K562 (cell line): ENCODE data around the gene ROPN1.

Experiments
- BRCA1 ChIP-seq, 2 experiments: fragments of 450-650 bp in 1 of 2; sonication (generic) in 1 of 2; formaldehyde crosslinking in 1 of 2; IDR thresholded peaks; 2 replicates each; pipeline versions ENCODE4 v1.5.0 to v1.6.1; 2017 to 2020; ENCODE audit warnings: mild to moderate bottlenecking in 1 of 2, missing genetic modification reagents in 1 of 2
- TF ChIP-seq, protein P1 (sequence below): sonication (generic); formaldehyde crosslinking; IDR thresholded peaks from 2 replicates; pipeline ENCODE4 v1.8.0; 2022; ENCODE audit warnings: missing genetic modification reagents, mild to moderate bottlenecking, borderline replicate concordance

DNA sequence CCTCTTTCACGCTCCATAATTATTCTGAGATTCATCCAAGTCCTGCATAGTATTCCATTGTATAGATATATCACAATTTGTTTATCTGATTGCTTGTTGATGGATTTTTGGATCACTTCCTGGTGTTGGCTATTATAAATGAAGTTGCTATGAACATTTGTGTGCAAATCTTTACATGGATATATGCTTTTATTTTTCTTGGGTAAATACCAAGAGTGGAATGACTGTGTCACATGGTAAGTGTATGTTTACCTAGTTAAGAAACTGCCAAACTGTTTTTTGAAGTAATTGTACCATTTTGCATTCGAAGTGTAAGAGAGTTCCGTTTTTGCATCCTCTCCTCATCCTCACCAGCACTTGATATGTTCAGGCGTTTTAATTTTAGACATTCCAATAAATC lies 34.6 kb upstream of the ROPN1 start:
- TF ChIP-seq, protein P1, sequence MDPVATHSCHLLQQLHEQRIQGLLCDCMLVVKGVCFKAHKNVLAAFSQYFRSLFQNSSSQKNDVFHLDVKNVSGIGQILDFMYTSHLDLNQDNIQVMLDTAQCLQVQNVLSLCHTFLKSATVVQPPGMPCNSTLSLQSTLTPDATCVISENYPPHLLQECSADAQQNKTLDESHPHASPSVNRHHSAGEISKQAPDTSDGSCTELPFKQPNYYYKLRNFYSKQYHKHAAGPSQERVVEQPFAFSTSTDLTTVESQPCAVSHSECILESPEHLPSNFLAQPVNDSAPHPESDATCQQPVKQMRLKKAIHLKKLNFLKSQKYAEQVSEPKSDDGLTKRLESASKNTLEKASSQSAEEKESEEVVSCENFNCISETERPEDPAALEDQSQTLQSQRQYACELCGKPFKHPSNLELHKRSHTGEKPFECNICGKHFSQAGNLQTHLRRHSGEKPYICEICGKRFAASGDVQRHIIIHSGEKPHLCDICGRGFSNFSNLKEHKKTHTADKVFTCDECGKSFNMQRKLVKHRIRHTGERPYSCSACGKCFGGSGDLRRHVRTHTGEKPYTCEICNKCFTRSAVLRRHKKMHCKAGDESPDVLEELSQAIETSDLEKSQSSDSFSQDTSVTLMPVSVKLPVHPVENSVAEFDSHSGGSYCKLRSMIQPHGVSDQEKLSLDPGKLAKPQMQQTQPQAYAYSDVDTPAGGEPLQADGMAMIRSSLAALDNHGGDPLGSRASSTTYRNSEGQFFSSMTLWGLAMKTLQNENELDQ (CRISPR knock-in tag): no peak
- TF ChIP-seq BRCA1 (IDR thresholded peaks at IDR 0.05) (no peak), BRCA1 (CRISPR knock-in tag; IDR thresholded peaks at IDR 0.05) (no peak)
